Activated CD4-positive, alpha-beta T cell treated with anti-CD3 and anti-CD28 coated beads for 48 hours (primary cell): Measurements from ENCODE around the gene HIVEP2.
A peak's percentile ranks its signal among the peaks of the same experiment; 100 is the strongest.

Experiments used
- DNase-seq: peaks from one replicate; pipeline ENCODE4 v3.0.0-alpha.2; 2020

HIVEP2 gene

GRCh38 chr6:142886431-142887170, 58.4 kb downstream of the HIVEP2 start:
- DNase-seq = no peak

GRCh38 chr6:142885182-142885867, 59.7 kb downstream of the HIVEP2 start:
- peak; percentile 34 for DNase-seq

DNA sequence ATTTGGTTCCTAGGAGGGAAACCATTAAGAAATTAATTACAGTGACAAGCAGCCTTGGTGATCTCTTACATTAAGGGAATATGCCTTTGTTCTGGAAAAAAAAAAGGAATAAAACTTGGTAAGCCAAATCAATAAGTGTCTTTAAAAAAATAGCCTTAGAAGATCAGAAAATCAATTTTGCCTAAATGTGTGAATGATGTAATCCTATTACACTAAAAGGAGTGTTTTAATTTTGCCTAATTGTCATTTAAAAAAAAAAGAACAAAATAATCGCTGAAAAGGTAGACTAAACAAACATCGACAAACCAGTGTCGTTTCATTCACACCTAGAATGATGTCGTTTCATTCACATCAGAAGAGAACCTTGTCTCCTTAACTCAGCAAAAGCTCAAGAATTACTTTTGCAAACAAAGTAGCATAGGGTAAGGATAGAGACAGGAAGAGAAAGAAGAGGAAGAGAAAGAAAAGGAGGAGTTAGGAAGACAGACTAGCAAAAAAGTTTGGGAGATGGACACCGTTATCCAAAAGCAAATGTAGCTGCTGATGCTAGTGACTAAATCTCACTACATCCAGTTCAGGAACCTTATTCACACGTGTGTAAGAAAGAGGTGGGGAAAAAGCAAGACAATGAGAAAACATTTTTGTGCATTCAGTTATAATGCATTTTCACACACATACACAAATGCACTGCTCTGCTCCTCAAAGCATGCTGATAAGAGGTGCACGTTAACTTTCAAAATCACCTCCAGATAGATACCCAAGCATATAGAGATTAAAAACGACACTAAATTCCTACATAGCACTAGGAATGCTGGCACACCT, 60.6 kb downstream of the HIVEP2 start:
- no peak for DNase-seq

- DNase-seq = no peak
These were observed 62.0 kb downstream of the HIVEP2 start for GRCh38 chr6:142883011-142883410.

DNA sequence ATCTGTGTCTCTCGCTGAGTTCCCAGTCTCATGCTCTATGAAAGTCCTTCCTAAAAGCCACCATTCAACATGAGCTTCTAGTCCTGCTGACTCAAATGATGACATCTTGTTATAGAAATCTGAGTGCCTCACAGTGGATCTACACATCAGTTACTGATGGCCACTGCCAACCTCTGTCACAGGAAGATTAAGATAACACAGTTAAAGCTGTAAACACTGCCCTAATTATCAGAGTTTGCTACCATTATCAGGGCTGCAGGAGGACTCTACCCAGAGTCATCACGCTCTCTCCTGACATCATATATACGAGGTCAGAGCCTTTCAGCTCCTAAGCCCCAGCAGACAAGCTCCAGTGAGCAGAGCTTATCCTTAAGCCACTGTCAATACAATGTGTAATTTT, 63.2 kb downstream of the HIVEP2 start:
- no peak for DNase-seq

GRCh38 chr6:142881290-142881689, 63.7 kb downstream of the HIVEP2 start:
- DNase-seq = no peak

DNA sequence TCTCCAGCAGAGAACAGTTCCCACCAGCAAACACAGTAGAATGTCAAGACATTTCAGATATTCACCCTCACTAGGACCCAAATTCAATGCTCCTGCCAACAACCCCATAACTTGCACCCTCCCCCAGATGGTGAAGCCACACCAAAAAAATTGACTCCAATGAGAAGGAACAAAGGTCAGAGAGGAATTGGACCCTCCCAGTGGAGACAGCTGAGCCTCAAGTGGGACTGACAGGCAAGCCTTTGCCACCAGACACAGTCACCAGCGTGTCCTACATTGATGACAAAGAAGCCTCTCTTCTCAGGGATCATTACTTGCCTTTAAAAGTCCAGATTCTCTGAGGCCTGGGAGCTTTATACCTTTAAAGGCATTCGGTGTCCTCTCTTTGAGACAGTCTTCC, 64.8 kb downstream of the HIVEP2 start:
- DNase-seq = no peak

GRCh38 chr6:142879527-142879926, 65.4 kb downstream of the HIVEP2 start:
- DNase-seq = no peak

- DNase-seq = no peak
These were observed 65.9 kb downstream of the HIVEP2 start for GRCh38 chr6:142879076-142879475.

GRCh38 chr6:142878407-142878806, 66.6 kb downstream of the HIVEP2 start:
- DNase-seq = no peak

DNA sequence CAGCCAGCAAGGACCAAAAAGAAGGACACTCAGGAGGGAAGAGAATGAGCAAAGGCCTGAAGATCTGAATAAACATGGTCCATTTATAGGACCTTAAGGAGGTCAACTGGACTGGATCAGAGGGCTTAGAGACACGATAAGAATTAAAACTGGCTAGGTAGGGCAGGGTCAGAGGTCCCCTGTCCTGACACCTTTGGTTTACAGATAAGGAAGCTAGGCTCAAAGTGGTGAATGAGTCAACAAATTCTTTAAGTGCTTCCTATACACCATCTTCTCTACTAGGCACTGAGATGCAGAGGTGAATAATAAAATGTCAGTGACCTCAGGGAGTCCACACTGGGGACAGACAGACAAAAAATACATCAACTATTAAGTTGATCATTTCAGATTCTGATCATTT, 70.3 kb downstream of the HIVEP2 start:
- no peak for DNase-seq

DNA sequence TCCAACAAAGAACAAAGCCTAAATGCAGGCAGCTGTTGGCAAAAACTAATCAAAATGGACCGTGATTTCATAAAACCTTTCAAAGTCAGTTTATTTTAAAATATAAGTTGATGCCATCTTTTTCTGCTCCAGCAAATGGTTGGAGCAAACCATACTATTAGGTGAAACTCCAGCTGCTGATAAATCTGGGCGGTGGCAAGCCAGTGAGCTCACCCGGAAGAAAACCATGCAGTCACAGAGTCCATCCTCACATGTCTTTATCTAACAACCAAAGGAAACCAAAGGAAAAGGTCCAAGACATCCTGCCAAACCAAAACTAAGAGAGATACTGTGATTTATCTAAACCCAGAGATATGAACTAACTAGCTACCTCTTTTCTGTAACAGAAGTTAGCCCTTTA, 72.6 kb downstream of the HIVEP2 start:
- no peak for DNase-seq

GRCh38 chr6:142871910-142872331, 73.1 kb downstream of the HIVEP2 start:
- peak; percentile 64 for DNase-seq

DNA sequence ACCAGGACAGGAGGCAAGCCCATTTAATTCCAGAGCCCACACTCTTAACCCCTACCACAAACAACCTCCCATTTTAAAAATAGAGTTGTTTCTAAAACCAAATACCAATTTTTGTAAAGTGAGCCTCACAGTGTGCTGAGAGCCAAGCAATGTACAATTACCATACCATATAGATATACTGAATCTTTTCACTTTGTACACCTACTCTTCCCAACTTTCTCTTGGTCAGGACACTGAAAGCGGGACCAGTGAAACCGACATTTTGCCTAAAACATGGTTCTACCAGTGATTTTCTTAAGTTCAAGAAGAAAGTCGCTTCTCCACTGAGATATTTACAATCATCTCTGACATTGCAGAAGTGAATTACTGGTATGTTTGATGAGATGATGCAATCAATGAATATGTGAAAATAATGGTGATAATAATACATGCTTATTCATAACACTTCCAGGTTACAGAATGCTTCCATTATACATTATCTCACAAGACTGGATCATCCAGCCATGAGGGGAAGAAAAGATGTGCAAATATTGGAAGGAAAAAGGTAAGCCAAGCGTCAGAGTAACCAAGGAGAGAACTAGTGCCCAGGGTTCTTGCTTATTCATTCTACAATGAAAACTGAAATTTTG, 74.1 kb downstream of the HIVEP2 start:
- no peak for DNase-seq

DNA sequence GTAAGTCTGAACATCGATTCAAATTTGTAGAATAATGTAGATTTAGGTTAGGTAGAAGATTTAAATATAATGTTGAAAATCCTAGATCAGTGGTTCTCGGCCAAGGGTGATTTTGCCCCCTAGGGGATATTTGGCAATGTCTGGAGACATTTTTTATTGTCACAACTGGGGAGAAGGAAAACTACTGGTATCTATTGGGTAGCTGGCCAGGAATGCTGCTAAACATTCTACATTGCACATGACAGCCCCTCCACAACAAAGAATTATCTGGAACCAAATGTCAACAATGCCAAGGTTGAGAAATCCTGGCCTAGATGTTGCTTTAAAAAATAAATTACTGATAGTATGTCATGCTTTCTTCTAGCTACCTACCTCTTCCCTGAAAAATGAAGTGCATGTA, 76.1 kb downstream of the HIVEP2 start:
- no peak for DNase-seq

- DNase-seq = no peak
These were observed 76.8 kb downstream of the HIVEP2 start for GRCh38 chr6:142867988-142868812.

DNA sequence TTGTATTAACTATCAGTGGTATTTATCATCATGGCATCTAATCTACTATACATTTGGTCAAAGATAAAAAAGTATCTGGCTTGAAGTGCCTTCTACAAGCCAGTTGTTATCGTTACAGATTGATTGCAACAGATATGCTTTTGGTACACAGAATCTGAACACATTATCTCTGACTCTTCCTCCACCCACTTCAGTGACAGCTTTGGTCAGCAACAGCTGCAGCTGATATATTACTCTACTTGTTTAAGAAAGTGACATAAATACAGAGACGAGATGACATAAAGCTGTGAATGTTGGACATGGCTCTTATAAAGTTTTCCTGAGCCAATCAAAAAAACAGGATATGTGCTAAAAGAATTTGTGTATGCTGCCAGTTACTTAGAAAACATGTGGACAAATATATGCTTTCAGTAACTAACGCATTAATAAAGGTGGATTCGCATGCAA, 77.6 kb downstream of the HIVEP2 start:
- no peak for DNase-seq

DNA sequence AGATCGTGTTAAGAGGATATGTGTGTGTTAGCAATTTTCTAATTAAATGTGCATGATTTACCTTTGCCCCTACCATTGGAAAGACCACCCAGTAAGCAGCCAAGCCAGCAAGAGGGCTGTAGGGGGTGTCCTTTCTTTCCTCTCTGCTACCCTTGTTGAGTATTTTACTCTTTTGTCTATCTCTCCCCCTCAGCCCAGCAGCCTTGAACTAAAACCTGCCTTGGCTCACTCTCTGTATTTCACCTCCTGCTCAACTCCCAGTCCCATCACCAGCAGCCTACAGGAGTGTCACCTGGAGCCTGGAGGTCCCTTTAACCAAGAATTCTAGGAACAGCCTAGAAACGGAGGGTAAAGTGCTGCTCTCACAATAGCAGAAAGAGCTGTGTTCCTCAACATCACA, 81.0 kb downstream of the HIVEP2 start:
- DNase-seq = no peak

GRCh38 chr6:142861711-142862110, 83.3 kb downstream of the HIVEP2 start:
- no peak for DNase-seq

DNA sequence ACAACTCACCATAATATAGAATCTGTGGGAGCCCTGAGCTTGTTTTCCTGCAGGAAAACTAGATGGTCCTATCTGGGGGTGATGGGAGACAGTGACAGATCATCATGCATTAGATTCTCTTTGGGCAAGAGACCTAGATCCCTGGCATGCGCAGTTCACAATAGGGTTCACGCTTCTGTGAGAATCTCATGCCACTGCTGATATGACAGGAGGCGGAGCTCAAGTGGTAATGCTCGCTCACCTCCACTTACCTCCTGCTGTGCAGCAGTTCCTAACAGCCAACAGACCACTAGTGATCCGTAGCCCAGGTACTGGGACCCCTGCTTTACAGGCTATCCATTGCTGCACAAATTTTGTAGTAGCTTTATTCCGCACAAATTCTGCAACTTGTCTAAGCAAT, 84.5 kb downstream of the HIVEP2 start:
- DNase-seq = peak; percentile 34

GRCh38 chr6:142857796-142858555, 87.0 kb downstream of the HIVEP2 start:
- DNase-seq = no peak
